H9 (cell line): ENCODE data around the gene HIP1R. TPM values are rescaled to one million over a fixed set of nuclear protein-coding genes. Genes with fewer than 3 reads are reported as not detected.

Source experiments
- DNase-seq: peaks from one replicate; pipeline ENCODE4 v3.0.0-alpha.2; 2017
- H2AFZ ChIP-seq: one replicate; pipeline ENCODE4 v1.6.1; 2013; ENCODE audit warnings: mild to moderate bottlenecking, low read length, control low read depth, moderate library complexity
- H2AK5ac ChIP-seq: 2 replicates; pipeline ENCODE4 v1.6.1; 2013; ENCODE audit warnings: low read length, control low read depth, mixed read lengths; ENCODE audit not compliant: insufficient read length
- H2BK120ac ChIP-seq: one replicate; pipeline ENCODE4 v1.6.1; 2013; ENCODE audit warnings: low read depth, mild to moderate bottlenecking, low read length, control low read depth, inconsistent platforms; ENCODE audit not compliant: poor library complexity, severe bottlenecking
- H2BK12ac ChIP-seq: 2 replicates; pipeline ENCODE4 v1.6.1; 2013; ENCODE audit warnings: low read length, control low read depth, mixed read lengths, low read depth; ENCODE audit not compliant: insufficient read length
- H2BK15ac ChIP-seq: 2 replicates; pipeline ENCODE4 v1.6.1; 2013; ENCODE audit warnings: low read depth, low read length, control low read depth
- H2BK20ac ChIP-seq: one replicate; pipeline ENCODE4 v1.6.1; 2013; ENCODE audit warnings: low read depth, mild to moderate bottlenecking, low read length, control low read depth, inconsistent platforms; ENCODE audit not compliant: poor library complexity, severe bottlenecking
- H2BK5ac ChIP-seq: 2 replicates; pipeline ENCODE4 v1.6.1; 2013; ENCODE audit warnings: low read length, control low read depth, mixed read lengths; ENCODE audit not compliant: insufficient read length
- H3K14ac ChIP-seq: 2 replicates; pipeline ENCODE4 v1.6.1; 2013; ENCODE audit warnings: low read length, control low read depth; ENCODE audit not compliant: insufficient read depth
- H3K18ac ChIP-seq: 2 replicates; pipeline ENCODE4 v1.6.1; 2013; ENCODE audit warnings: low read depth, mild to moderate bottlenecking, mixed read lengths, low read length, control low read depth; ENCODE audit not compliant: insufficient read length
- H3K23ac ChIP-seq: 2 replicates; pipeline ENCODE4 v1.6.1; 2013; ENCODE audit warnings: low read length, control low read depth, mixed read lengths, low read depth; ENCODE audit not compliant: insufficient read length
- H3K23me2 ChIP-seq: 2 replicates; pipeline ENCODE4 v1.6.1; 2013; ENCODE audit warnings: low read depth, mild to moderate bottlenecking, mixed read lengths, low read length, control low read depth; ENCODE audit not compliant: insufficient read length, poor library complexity, severe bottlenecking
- H3K27ac ChIP-seq: 2 replicates; pipeline ENCODE4 v1.5.1; 2013; ENCODE audit warnings: low read length, control low read depth, mixed read lengths, low read depth; ENCODE audit not compliant: insufficient read length
- H3K27me3 ChIP-seq: 2 replicates; pipeline ENCODE4 v1.6.1; 2013; ENCODE audit warnings: low read length, control low read depth, inconsistent platforms; ENCODE audit not compliant: insufficient read depth
- H3K4ac ChIP-seq: 2 replicates; pipeline ENCODE4 v1.6.1; 2013; ENCODE audit warnings: low read depth, mild to moderate bottlenecking, control low read depth, inconsistent platforms, low read length, moderate library complexity
- H3K4me1 ChIP-seq: 2 replicates; pipeline ENCODE4 v1.6.1; 2013; ENCODE audit warnings: low read length, control low read depth, inconsistent platforms; ENCODE audit not compliant: insufficient read depth
- H3K4me2 ChIP-seq: 2 replicates; pipeline ENCODE4 v1.6.1; 2013; ENCODE audit warnings: low read length, control low read depth, mixed read lengths; ENCODE audit not compliant: insufficient read length, insufficient read depth
- H3K56ac ChIP-seq: 2 replicates; pipeline ENCODE4 v1.6.1; 2013; ENCODE audit warnings: low read depth, mild to moderate bottlenecking, mixed read lengths, low read length, control low read depth; ENCODE audit not compliant: insufficient read length
- H3K79me1 ChIP-seq: 2 replicates; pipeline ENCODE4 v1.6.1; 2013; ENCODE audit warnings: low read depth, mild to moderate bottlenecking, moderate library complexity, low read length, control low read depth, inconsistent platforms; ENCODE audit not compliant: insufficient read depth, poor library complexity, severe bottlenecking
- H3K79me2 ChIP-seq: 2 replicates; pipeline ENCODE4 v1.6.1; 2013; ENCODE audit warnings: low read length, control low read depth, inconsistent platforms; ENCODE audit not compliant: insufficient read depth
- H3K9ac ChIP-seq: 2 replicates; pipeline ENCODE4 v1.6.1; 2013; ENCODE audit warnings: low read length, control low read depth, mixed read lengths; ENCODE audit not compliant: insufficient read length; ENCODE audit errors: extremely low read depth
- H3K9me3 ChIP-seq: one replicate; pipeline ENCODE4 v1.6.1; 2013; ENCODE audit warnings: low read depth, low read length, inconsistent platforms; ENCODE audit not compliant: control insufficient read depth
- H3T11ph ChIP-seq: one replicate; pipeline ENCODE4 v1.6.1; 2013; ENCODE audit warnings: mild to moderate bottlenecking, low read length, control low read depth, inconsistent platforms
- H4K20me1 ChIP-seq: one replicate; pipeline ENCODE4 v1.6.1; 2013; ENCODE audit not compliant: control insufficient read depth, insufficient read length, insufficient read depth
- H4K5ac ChIP-seq: 2 replicates; pipeline ENCODE4 v1.6.1; 2013; ENCODE audit warnings: low read depth, mild to moderate bottlenecking, mixed read lengths, low read length, control low read depth; ENCODE audit not compliant: insufficient read length
- H4K8ac ChIP-seq: replicated peaks from 2 replicates; pipeline ENCODE4 v1.6.1; 2013; ENCODE audit warnings: low read length, control low read depth, mixed read lengths, low read depth; ENCODE audit not compliant: insufficient read length
- H4K91ac ChIP-seq: 2 replicates; pipeline ENCODE4 v1.6.1; 2013; ENCODE audit warnings: low read depth, mild to moderate bottlenecking, moderate library complexity, mixed read lengths, low read length, control low read depth; ENCODE audit not compliant: insufficient read length
- H3K27ac Mint-ChIP-seq, 3 experiments: 2 replicates in 2 of 3; 3 replicates in 1 of 3; pipeline ENCODE4 v1.8.0; 2020 to 2021; ENCODE audit warnings: mixed read lengths in 3 of 3, mild to moderate bottlenecking in 1 of 3, moderate library complexity in 1 of 3
- H3K27me3 Mint-ChIP-seq: 2 replicates; pipeline ENCODE4 v1.8.0; 2021; ENCODE audit warnings: low read depth, mild to moderate bottlenecking, moderate library complexity, mixed read lengths
- H3K36me3 Mint-ChIP-seq, 3 experiments: 2 replicates in 2 of 3; 3 replicates in 1 of 3; pipeline ENCODE4 v1.8.0; 2020 to 2021; ENCODE audit warnings: low read depth in 3 of 3, mixed read lengths in 3 of 3; ENCODE audit not compliant: insufficient read depth in 1 of 3
- H3K4me1 Mint-ChIP-seq, 2 experiments: 2 replicates each; pipeline ENCODE4 v1.8.0; 2020; ENCODE audit warnings: mixed read lengths in 2 of 2
- H3K4me3 Mint-ChIP-seq, 2 experiments: 2 replicates in 1 of 2; 3 replicates in 1 of 2; pipeline ENCODE4 v1.8.0; 2020 to 2021; ENCODE audit warnings: mild to moderate bottlenecking in 2 of 2, mixed read lengths in 2 of 2, moderate library complexity in 1 of 2
- H3K9me3 Mint-ChIP-seq, 2 experiments: 2 replicates in 1 of 2; 3 replicates in 1 of 2; pipeline ENCODE4 v1.8.0; 2020; ENCODE audit warnings: mild to moderate bottlenecking in 2 of 2, mixed read lengths in 2 of 2, moderate library complexity in 1 of 2
- CTCF ChIP-seq: fragments of 200-600 bp; sonication (generic); conservative IDR thresholded peaks from 3 replicates; pipeline ENCODE4 v1.8.0; 2021; ENCODE audit warnings: antibody characterized with exemption, mild to moderate bottlenecking
- WGBS: extraction: QIAGEN DNeasy Blood & Tissue Kit; methylation state at CpG from one replicate; pipeline ENCODE4 v1.1.7; 2013; ENCODE audit warnings: missing lambda C conversion rate, low lambda C conversion rate, mixed read lengths; ENCODE audit not compliant: insufficient read length; ENCODE audit errors: extremely low coverage; 5-methylcytosine and 5-hydroxymethylcytosine counted together
- total RNA-seq: library from RNA; stranded (reverse); gene quantifications from 2 replicates; pipeline ENCODE4 v1.2.1, GENCODE V29; 2021

Gene HIP1R
- total RNA-seq, 1 experiment from 2014 or later: 17.4 TPM

DNA sequence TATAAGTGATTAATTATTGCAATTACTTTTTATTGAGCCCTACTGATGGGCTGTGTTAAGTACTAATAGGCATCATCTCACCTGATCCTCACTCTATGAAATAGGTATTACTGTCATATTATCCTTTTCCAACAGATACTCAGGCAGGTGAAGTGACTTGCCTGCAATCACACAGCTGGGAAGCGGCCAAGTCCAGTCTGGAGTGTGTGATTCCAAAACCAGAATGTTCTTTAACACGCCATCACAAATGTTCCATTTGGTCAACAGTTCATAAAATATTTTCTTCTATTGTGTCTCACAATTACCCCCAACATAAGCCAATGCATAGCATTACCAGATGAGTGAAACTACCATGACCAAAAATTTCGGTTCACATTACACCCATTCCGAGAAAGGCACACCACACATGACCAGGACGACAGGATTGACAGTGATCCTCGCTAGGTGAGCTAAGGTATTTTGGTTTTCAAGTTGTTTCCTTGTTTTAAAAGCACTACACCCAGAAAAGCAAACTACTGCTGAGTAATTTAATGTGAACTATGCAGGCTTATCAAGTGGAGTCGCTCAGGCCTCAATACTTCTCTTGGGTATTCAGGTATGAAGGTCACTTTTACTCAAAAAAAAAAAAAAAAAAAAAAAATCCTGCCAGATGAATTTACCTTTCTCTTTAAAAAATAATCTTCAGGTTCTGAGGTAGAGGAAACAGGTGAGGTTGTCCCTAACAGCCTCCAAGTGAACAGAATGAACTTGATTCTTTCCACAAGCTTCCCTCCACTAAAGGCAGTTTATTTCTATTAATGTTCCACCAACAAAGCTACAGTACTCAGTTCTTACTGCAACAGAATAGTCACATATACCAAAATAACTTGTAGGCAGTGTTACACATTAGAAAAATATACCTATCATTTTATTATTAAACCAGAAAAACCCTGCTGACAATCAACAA is 58.2 kb downstream of the HIP1R start:
- Histone ChIP-seq H2BK15ac (no peak overlapping the region), H3K14ac (no peak overlapping the region), H2AK5ac (no peak overlapping the region), H3K9ac (no peak overlapping the region), H2BK20ac (no peak overlapping the region), H2BK12ac (no peak overlapping the region), H3K79me2 (no peaks in the 10 kb centered on the region), H3K4me2 (no peak overlapping the region), H3K27ac (no peak overlapping the region), H3K27me3 (peaks cover 7% of the 10 kb centered on the region; the same call in 1 of the 2 replicates), H4K5ac (no peak overlapping the region), H2AFZ (no peak overlapping the region), H3K9me3 (no peaks in the 10 kb centered on the region), H3K56ac (no peak overlapping the region), H3K4me1 (peaks cover 6% of the 10 kb centered on the region; the same call in 1 of the 2 replicates), H2BK5ac (no peak overlapping the region), H3T11ph (no peak overlapping the region), H4K8ac (no peak overlapping the region), H3K23ac (no peak overlapping the region), H4K91ac (no peak overlapping the region), H3K18ac (no peak overlapping the region), H2BK120ac (no peak overlapping the region), H3K23me2 (peaks cover 7% of the 10 kb centered on the region), H3K79me1 (peaks cover 2% of the 10 kb centered on the region), H4K20me1 (no peaks in the 10 kb centered on the region), H3K4ac (no peak overlapping the region)
- Mint-ChIP-seq H3K4me1 (peaks cover 57 to 67% of the 10 kb centered on the region in 2 experiments), H3K27me3 (peaks cover 80% of the 10 kb centered on the region), H3K27ac (no peak overlapping the region), H3K9me3 (peaks cover 0 to 6% of the 10 kb centered on the region in 2 experiments; a peak in 3 of 5 replicates), H3K4me3 (no peak overlapping the region; a peak in 1 of 5 replicates), H3K36me3 (peaks cover 0 to 5% (median 0%) of the 10 kb centered on the region in 3 experiments; a peak in 2 of 7 replicates)
- DNase-seq: no peak
- no CpG with 5 or more reads among the region's 7 CpGs for WGBS
- no peak for TF ChIP-seq CTCF
